HepG2 (cell line): ENCODE data around the gene KRTAP29-1. TPM values are rescaled to one million over a fixed set of nuclear protein-coding genes. Genes with fewer than 3 reads are reported as not detected.

Experiments used
- ATAC-seq: fragments of 200-7000 bp; cut with Tn5 transposase; 3 replicates; pipeline ENCODE4 v1.9.1; 2020; ENCODE audit warnings: mild to moderate bottlenecking, moderate library complexity
- BruUV-seq: library from RNA; stranded (reverse); fragments of 400-500 nt; replicated peaks from 2 replicates; lab custom pipeline; 2021; lab: Mats Ljungman, UMichigan
- CTCF ChIA-PET: fragments of 300-600 bp; formaldehyde crosslinking; extraction: SDS; loops from one replicate; lab custom pipeline; 2021; ENCODE audit warnings: low total read pairs, inconsistent platforms, low intra/inter-chr PET ratio; lab: Yijun Ruan, JAX
- POLR2A ChIA-PET: fragments of 350-600 bp; sonication (Branson Sonifier 250); formaldehyde crosslinking; loops from one replicate; lab custom pipeline; 2020; ENCODE audit warnings: antibody characterized with exemption, inconsistent platforms; lab: Yijun Ruan, JAX
- DNase-seq: peaks from one replicate; pipeline ENCODE4 v3.0.0-alpha.2; 2015; ENCODE audit warnings: low spot score
- FAIRE-seq: peaks from 3 replicates; lab custom pipeline; 2011; peaks lifted over from hg19 to GRCh38; lab: Jason Lieb, UNC
- H2AFZ ChIP-seq: one replicate; pipeline ENCODE4 v1.6.1; 2011; ENCODE audit warnings: low read length, inconsistent platforms
- H3K27ac ChIP-seq: fragments of 300-600 bp; 3 replicates; pipeline ENCODE4 v1.8.0; 2011; ENCODE audit warnings: mixed run types, mild to moderate bottlenecking, mixed read lengths, low read length, inconsistent platforms; ENCODE audit not compliant: insufficient read depth; ENCODE audit errors: extremely low read length
- H3K27me3 ChIP-seq, 2 experiments: fragments of 200-600 bp in 1 of 2; 2 replicates in 1 of 2; 3 replicates in 1 of 2; pipeline versions ENCODE4 v1.6.0 to v1.8.0; 2011; ENCODE audit warnings: low read length in 2 of 2, mild to moderate bottlenecking in 2 of 2, moderate library complexity in 2 of 2, inconsistent platforms in 1 of 2; ENCODE audit not compliant: insufficient read depth in 2 of 2, control insufficient read depth in 1 of 2
- H3K36me3 ChIP-seq, 2 experiments: fragments of 200-600 bp in 1 of 2; replicated peaks in 1 of 2; 2 replicates in 1 of 2; 3 replicates in 1 of 2; pipeline versions ENCODE4 v1.5.1 to v1.8.0; 2011; ENCODE audit warnings: low read length in 2 of 2, inconsistent platforms in 1 of 2; ENCODE audit not compliant: insufficient read depth in 2 of 2, control insufficient read depth in 1 of 2
- H3K4me1 ChIP-seq: 2 replicates; pipeline ENCODE4 v1.5.1; 2012; ENCODE audit warnings: low read length, inconsistent platforms; ENCODE audit not compliant: insufficient read depth
- H3K4me2 ChIP-seq: 2 replicates; pipeline ENCODE4 v1.6.0; 2011; ENCODE audit warnings: low read depth, low read length, inconsistent platforms
- H3K4me3 ChIP-seq, 3 experiments: fragments of 200-600 bp in 1 of 3; sonication (generic), shearing (Covaris generic) in 1 of 3; replicated peaks in 1 of 3; 2 replicates each; pipeline ENCODE4 v1.5.1; 2011 to 2016; ENCODE audit warnings: low read length in 3 of 3, inconsistent platforms in 2 of 3, low read depth in 2 of 3, mild to moderate bottlenecking in 2 of 3, control low read depth in 1 of 3, mixed read lengths in 1 of 3; ENCODE audit not compliant: insufficient read depth in 1 of 3
- H3K79me2 ChIP-seq: one replicate; pipeline ENCODE4 v1.6.1; 2011; ENCODE audit warnings: low read length, inconsistent platforms; ENCODE audit not compliant: insufficient read depth
- H3K9ac ChIP-seq: 2 replicates; pipeline ENCODE4 v1.6.0; 2011; ENCODE audit warnings: mild to moderate bottlenecking, low read depth, low read length, inconsistent platforms; ENCODE audit not compliant: insufficient read depth
- H3K9me3 ChIP-seq: 2 replicates; pipeline ENCODE4 v1.5.1; 2012; ENCODE audit warnings: mild to moderate bottlenecking, low read length
- H4K20me1 ChIP-seq: 2 replicates; pipeline ENCODE4 v1.6.0; 2011; ENCODE audit warnings: inconsistent platforms, mild to moderate bottlenecking, low read length, moderate library complexity; ENCODE audit not compliant: insufficient read depth
- BHLHE40 ChIP-seq: IDR thresholded peaks from 2 replicates; pipeline ENCODE4 v1.6.1; 2011; ENCODE audit warnings: low read length, improper control_type of control experiment
- CEBPB ChIP-seq: IDR thresholded peaks from 2 replicates; pipeline ENCODE4 v1.6.1; 2011; ENCODE audit warnings: low read depth, low read length, improper control_type of control experiment, borderline replicate concordance
- ELF3 ChIP-seq: IDR thresholded peaks from 2 replicates; pipeline ENCODE4 v1.6.1; 2016; ENCODE audit warnings: missing genetic modification reagents, missing compliant biosample characterization
- GATA4 ChIP-seq: sonication (generic); IDR thresholded peaks from 2 replicates; pipeline ENCODE4 v1.6.1; 2016; ENCODE audit warnings: antibody characterized with exemption, low read depth, borderline replicate concordance
- HHEX ChIP-seq: IDR thresholded peaks from 2 replicates; pipeline ENCODE4 v1.6.1; 2016; ENCODE audit warnings: control low read depth
- KLF12 ChIP-seq: sonication (generic); formaldehyde crosslinking; IDR thresholded peaks from 2 replicates; pipeline ENCODE4 v1.4.0; 2020; ENCODE audit warnings: missing genetic modification reagents, borderline replicate concordance
- MAFF ChIP-seq: IDR thresholded peaks from 2 replicates; pipeline ENCODE4 v1.6.1; 2011; ENCODE audit warnings: low read depth, low read length, improper control_type of control experiment
- MAFK ChIP-seq, 2 experiments: IDR thresholded peaks in 1 of 2; conservative IDR thresholded peaks in 1 of 2; 2 replicates each; pipeline ENCODE4 v1.6.1; 2011; ENCODE audit warnings: improper control_type of control experiment in 2 of 2, low read length in 2 of 2
- NCOA5 ChIP-seq: sonication (generic); formaldehyde crosslinking; IDR thresholded peaks from 2 replicates; pipeline ENCODE4 v1.4.0; 2020; ENCODE audit warnings: missing genetic modification reagents
- NR2F6 ChIP-seq, 2 experiments: IDR thresholded peaks; 2 replicates each; pipeline ENCODE4 v1.6.1; 2016; ENCODE audit warnings: antibody characterized with exemption in 1 of 2, mild to moderate bottlenecking in 1 of 2
- SCMH1 ChIP-seq: sonication (generic); formaldehyde crosslinking; IDR thresholded peaks from 2 replicates; pipeline ENCODE4 v1.9.0; 2021; ENCODE audit warnings: missing genetic modification reagents, mild to moderate bottlenecking, borderline replicate concordance
- ZMYM3 ChIP-seq: sonication (generic); formaldehyde crosslinking; IDR thresholded peaks from 2 replicates; pipeline ENCODE4 v1.5.1; 2020; ENCODE audit warnings: mild to moderate bottlenecking, missing genetic modification reagents
- ZNF382 ChIP-seq: sonication (generic); formaldehyde crosslinking; IDR thresholded peaks from 2 replicates; pipeline ENCODE4 v1.5.0; 2020; ENCODE audit warnings: missing genetic modification reagents, mild to moderate bottlenecking, borderline replicate concordance
- ZNF569 ChIP-seq: sonication (generic); formaldehyde crosslinking; IDR thresholded peaks from 2 replicates; pipeline ENCODE4 v1.5.0; 2020; ENCODE audit warnings: mild to moderate bottlenecking, missing genetic modification reagents, moderate library complexity, borderline replicate concordance
- WGBS: methylation state at CpG from one replicate; pipeline ENCODE4 v1.1.6; 2017; ENCODE audit warnings: low lambda C conversion rate; 5-methylcytosine and 5-hydroxymethylcytosine counted together
- in situ Hi-C: cut with HindIII; loops from 2 replicates; pipeline ENCODE4 v1.10.0; 2017; ENCODE audit warnings: low pct_unique_long_range_greater_than_20kb; ENCODE audit not compliant: extremely low pct_ligation_motif_present
- intact Hi-C: fragments of 100-400 bp; cut with micrococcal nuclease; formaldehyde crosslinking; loops from one replicate; pipeline ENCODE4 v1.10.0; 2022; ENCODE audit not compliant: unreplicated experiment
- polyA plus RNA-seq, 8 experiments: library from polyadenylated mRNA; depleted of rRNA in 3 of 8; stranded (reverse) in 7 of 8; unstranded in 1 of 8; fragments of >200 nt; fragmentation: Illumina TruSeq in 4 of 8; extraction: Trizol in 4 of 8; gene quantifications; 2 replicates each; pipeline versions ENCODE4 v1.2.1 to v1.2.3, GENCODE V29; 2011 to 2016; ENCODE audit warnings: low read depth in 4 of 8, missing spikeins in 1 of 8, mixed read lengths in 1 of 8; ENCODE audit not compliant: insufficient read depth in 1 of 8
- total RNA-seq, 5 experiments: library from RNA; depleted of rRNA; stranded (reverse); fragments of >200 nt; fragmentation: Illumina TruSeq; extraction: Trizol; gene quantifications; 2 replicates each; pipeline ENCODE4 v1.2.3, GENCODE V29; 2016; ENCODE audit warnings: low read depth in 1 of 5
- TF ChIP-seq, protein P1 (sequence below), 2 experiments: sonication (generic) in 1 of 2; formaldehyde crosslinking in 1 of 2; IDR thresholded peaks; 2 replicates each; pipeline versions ENCODE4 v1.4.0 to v1.6.1; 2018 to 2020; ENCODE audit warnings: missing genetic modification reagents in 2 of 2, borderline replicate concordance in 1 of 2, low read depth in 1 of 2, mild to moderate bottlenecking in 1 of 2, missing biosample characterization in 1 of 2

KRTAP29-1 gene
- total and polyA plus RNA-seq, 2 of the 13 experiments (the other 11 are each of a cell fraction or from before 2014, with no cell fraction given): not detected

DNA sequence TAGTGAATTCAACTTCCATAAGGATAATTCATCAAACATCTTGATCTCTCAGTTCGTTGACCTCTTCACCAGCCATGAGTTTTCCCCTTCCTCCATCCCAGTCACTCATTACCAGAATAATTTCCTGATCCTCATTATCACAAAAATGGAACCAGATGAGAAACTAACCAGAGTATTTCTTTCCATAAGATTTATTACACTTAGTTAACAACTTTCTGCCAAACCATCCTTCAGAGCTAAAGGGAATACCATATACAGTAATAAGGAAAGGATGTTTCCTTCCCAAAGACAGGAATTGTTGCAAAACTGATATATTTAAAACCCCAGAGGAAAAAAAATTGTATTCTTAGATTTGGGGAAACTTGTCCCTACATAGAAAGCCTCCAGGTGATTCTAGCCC, 8.6 kb downstream of the KRTAP29-1 start (continued):
- no peak for TF ChIP-seq SCMH1

DNA sequence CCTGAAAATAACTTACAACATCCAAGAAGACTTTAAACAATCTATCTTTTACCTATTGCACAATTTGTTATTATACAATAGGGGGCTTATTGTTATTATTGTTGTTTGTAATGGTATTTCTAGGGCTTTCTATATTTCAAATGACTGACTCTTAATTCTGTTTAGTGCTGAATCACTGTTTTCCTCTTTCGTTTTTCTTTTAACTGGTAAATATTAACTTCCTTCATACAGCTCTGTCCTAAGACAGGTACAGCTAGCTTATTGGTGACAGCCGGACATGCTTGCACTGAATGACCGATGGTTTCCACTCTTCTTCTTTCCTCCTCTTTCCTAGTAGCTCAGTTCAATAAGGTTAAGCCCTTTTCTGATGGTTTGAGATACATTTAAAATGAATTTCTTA, 15.6 kb downstream of the KRTAP29-1 start:
- 0 out of 2 replicates have a peak, but pooled peaks have one; percentile 21 for TF ChIP-seq ELF3 (CRISPR knock-in tag)
- TF ChIP-seq BHLHE40: no peak
- TF ChIP-seq ZNF382 (CRISPR knock-in tag): no peak
- TF ChIP-seq, protein P1, sequence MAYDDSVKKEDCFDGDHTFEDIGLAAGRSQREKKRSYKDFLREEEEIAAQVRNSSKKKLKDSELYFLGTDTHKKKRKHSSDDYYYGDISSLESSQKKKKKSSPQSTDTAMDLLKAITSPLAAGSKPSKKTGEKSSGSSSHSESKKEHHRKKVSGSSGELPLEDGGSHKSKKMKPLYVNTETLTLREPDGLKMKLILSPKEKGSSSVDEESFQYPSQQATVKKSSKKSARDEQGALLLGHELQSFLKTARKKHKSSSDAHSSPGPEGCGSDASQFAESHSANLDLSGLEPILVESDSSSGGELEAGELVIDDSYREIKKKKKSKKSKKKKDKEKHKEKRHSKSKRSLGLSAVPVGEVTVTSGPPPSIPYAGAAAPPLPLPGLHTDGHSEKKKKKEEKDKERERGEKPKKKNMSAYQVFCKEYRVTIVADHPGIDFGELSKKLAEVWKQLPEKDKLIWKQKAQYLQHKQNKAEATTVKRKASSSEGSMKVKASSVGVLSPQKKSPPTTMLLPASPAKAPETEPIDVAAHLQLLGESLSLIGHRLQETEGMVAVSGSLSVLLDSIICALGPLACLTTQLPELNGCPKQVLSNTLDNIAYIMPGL (CRISPR knock-in tag; IDR thresholded peaks at IDR 0.05; ENCODE audit: borderline replicate concordance in 1 of 2, low read depth in 1 of 2): no peak
- peak; percentile 45; the same call in 1 of the 2 replicates for TF ChIP-seq CEBPB
- TF ChIP-seq NCOA5 (CRISPR knock-in tag): no peak
- TF ChIP-seq MAFF: peak; percentile 30; the same call in 1 of the 2 replicates
- TF ChIP-seq NR2F6 (IDR thresholded peaks at IDR 0.05): no peak
- TF ChIP-seq NR2F6 (CRISPR knock-in tag; IDR thresholded peaks at IDR 0.05): no peak
- no peak for TF ChIP-seq KLF12 (CRISPR knock-in tag)
- no peak for TF ChIP-seq GATA4
- no peak for TF ChIP-seq HHEX (CRISPR knock-in tag)
- TF ChIP-seq MAFK (conservative IDR thresholded peaks at IDR 0.05 in 1 of 2, IDR thresholded peaks at IDR 0.05 in 1 of 2; ENCODE audit: low read length in 2 of 2): 0 out of 4 replicates have a peak, but pooled peaks of 1 of the 2 experiments have one; percentile 23
- TF ChIP-seq ZNF569: no peak
- no peak for TF ChIP-seq ZMYM3 (CRISPR knock-in tag)
- intact Hi-C loops (no loop called here), in situ Hi-C loops (no loop called here)
- H3K4me1 ChIP-seq: peaks cover 6% of the 10 kb centered on the region; the same call in 1 of the 2 replicates
- H3K4me3 ChIP-seq: no peak overlapping the region
- ATAC-seq (no peak; the same call in 2 of the 3 replicates), DNase-seq (peak; percentile 0), FAIRE-seq (no peak)
- H3K36me3 ChIP-seq: no peaks in the 10 kb centered on the region
- no peak overlapping the region for H3K4me2 ChIP-seq
- H3K9me3 ChIP-seq: no peaks in the 10 kb centered on the region
- BruUV-seq: no TSS peak
- H3K27me3 ChIP-seq: no peaks in the 10 kb centered on the region
- H3K9ac ChIP-seq: no peak overlapping the region
- H4K20me1 ChIP-seq: no peaks in the 10 kb centered on the region
- CTCF ChIA-PET: no interaction called here
- whole genome bisulfite sequencing: 3% methylated on average over 3 of the region's 3 CpGs
- no peak overlapping the region for H3K27ac ChIP-seq
- H2AFZ ChIP-seq: no peak overlapping the region
- POLR2A ChIA-PET: no interaction called here
- no peaks in the 10 kb centered on the region for H3K79me2 ChIP-seq
